Calu3 (cell line): Measurements from ENCODE around the gene RCVRN. TPM values are rescaled to one million over a fixed set of nuclear protein-coding genes. Genes with fewer than 3 reads are reported as not detected.

Source experiments
- BruUV-seq: library from RNA; stranded (reverse); fragments of 400-500 nt; replicated peaks from 2 replicates; lab custom pipeline; 2021; lab: Mats Ljungman, UMichigan
- CTCF ChIA-PET: fragments of 300-600 bp; sonication (Branson Sonifier 250); formaldehyde crosslinking; loops from one replicate; lab custom pipeline; 2022; ENCODE audit warnings: antibody characterized with exemption; lab: Charles Lee
- DNase-seq: peaks from one replicate; pipeline ENCODE4 v3.0.0; 2022
- H3K27ac Mint-ChIP-seq: one replicate; pipeline ENCODE4 v1.8.0; 2022; ENCODE audit warnings: mixed read lengths; ENCODE audit not compliant: unreplicated experiment
- H3K27me3 Mint-ChIP-seq: one replicate; pipeline ENCODE4 v1.8.0; 2022; ENCODE audit warnings: mixed read lengths; ENCODE audit not compliant: unreplicated experiment
- H3K36me3 Mint-ChIP-seq: one replicate; pipeline ENCODE4 v1.8.0; 2022; ENCODE audit warnings: mild to moderate bottlenecking, moderate library complexity, mixed read lengths; ENCODE audit not compliant: insufficient read depth, unreplicated experiment
- H3K4me1 Mint-ChIP-seq: one replicate; pipeline ENCODE4 v1.8.0; 2022; ENCODE audit warnings: mild to moderate bottlenecking, low read depth, mixed read lengths; ENCODE audit not compliant: unreplicated experiment
- H3K4me3 Mint-ChIP-seq: one replicate; pipeline ENCODE4 v1.8.0; 2022; ENCODE audit warnings: mild to moderate bottlenecking, low read depth, moderate library complexity, mixed read lengths; ENCODE audit not compliant: unreplicated experiment
- H3K9me3 Mint-ChIP-seq: one replicate; pipeline ENCODE4 v1.8.0; 2022; ENCODE audit warnings: low read depth, mixed read lengths; ENCODE audit not compliant: unreplicated experiment
- CTCF ChIP-seq: fragments of 200-600 bp; IDR thresholded peaks from one replicate; pipeline ENCODE4 v1.8.0; 2022; ENCODE audit warnings: antibody characterized with exemption; ENCODE audit not compliant: unreplicated experiment
- intact Hi-C: fragments of 100-400 bp; cut with micrococcal nuclease; formaldehyde crosslinking; loops from one replicate; pipeline ENCODE4 v1.10.0; 2022; ENCODE audit not compliant: unreplicated experiment
- total RNA-seq: library from RNA; stranded (reverse); gene quantifications from 2 replicates; pipeline ENCODE4 v1.2.3, GENCODE V29; 2022

Gene RCVRN
- total RNA-seq, 1 experiment from 2014 or later, result not detected

GRCh38 chr17:9918804-9919352 lies 13.8 kb upstream of the RCVRN start:
- Mint-ChIP-seq H3K36me3 (no peaks in the 10 kb centered on the region), H3K9me3 (no peaks in the 10 kb centered on the region), H3K27me3 (peaks cover 28% of the 10 kb centered on the region), H3K4me1 (no peaks in the 10 kb centered on the region), H3K4me3 (no peak overlapping the region), H3K27ac (no peak overlapping the region)
- DNase-seq, result no peak
- no TSS peak for BruUV-seq
- intact Hi-C loops, result no loop called here
- CTCF ChIA-PET, result no interaction called here
- TF ChIP-seq CTCF, result no peak

GRCh38 chr17:9918352-9918751 lies 13.3 kb upstream of the RCVRN start:
- DNase-seq, result no peak
- intact Hi-C loops, result no loop called here
- H3K27ac Mint-ChIP-seq, result no peak overlapping the region
- no peaks in the 10 kb centered on the region for H3K36me3 Mint-ChIP-seq
- H3K27me3 Mint-ChIP-seq, result peaks cover 28% of the 10 kb centered on the region
- no TSS peak for BruUV-seq
- H3K4me3 Mint-ChIP-seq, result no peak overlapping the region
- CTCF ChIA-PET, result no interaction called here
- H3K4me1 Mint-ChIP-seq, result no peaks in the 10 kb centered on the region
- no peak for TF ChIP-seq CTCF
- H3K9me3 Mint-ChIP-seq, result no peaks in the 10 kb centered on the region

- H3K4me3 Mint-ChIP-seq, result no peak overlapping the region
- intact Hi-C loops, result no loop called here
- H3K27ac Mint-ChIP-seq, result no peak overlapping the region
- DNase-seq, result no peak
- H3K9me3 Mint-ChIP-seq, result no peaks in the 10 kb centered on the region
- CTCF ChIA-PET, result no interaction called here
- BruUV-seq, result no TSS peak
- no peak for TF ChIP-seq CTCF
- no peaks in the 10 kb centered on the region for H3K36me3 Mint-ChIP-seq
- H3K4me1 Mint-ChIP-seq, result no peaks in the 10 kb centered on the region
- H3K27me3 Mint-ChIP-seq, result peaks cover 28% of the 10 kb centered on the region
Measured at GRCh38 chr17:9917801-9918200, 12.7 kb upstream of the RCVRN start.

- no peak overlapping the region for H3K27ac Mint-ChIP-seq
- DNase-seq, result no peak
- no peak for TF ChIP-seq CTCF
- no peak overlapping the region for H3K4me3 Mint-ChIP-seq
- intact Hi-C loops, result no loop called here
- no TSS peak for BruUV-seq
- no peaks in the 10 kb centered on the region for H3K4me1 Mint-ChIP-seq
- CTCF ChIA-PET, result interaction anchor here (0.5 to 0.6 kb wide), 2 partner anchors 11 to 946 kb away, joined by 3 to 4 read pairs; no protein-coding TSS in a partner anchor
- no peaks in the 10 kb centered on the region for H3K9me3 Mint-ChIP-seq
- H3K27me3 Mint-ChIP-seq, result peaks cover 29% of the 10 kb centered on the region
- no peaks in the 10 kb centered on the region for H3K36me3 Mint-ChIP-seq
Measured at GRCh38 chr17:9917131-9917530, 12.1 kb upstream of the RCVRN start.
